GM12878 (cell line): ENCODE data around the gene RAP2B.

Experiments
- CEBPB ChIP-seq, 2 experiments: fragments of 150-350 bp in 1 of 2; IDR thresholded peaks; 2 replicates each; pipeline ENCODE4 v1.6.1; 2012 to 2014; ENCODE audit warnings: low read depth in 2 of 2, low read length in 2 of 2, borderline replicate concordance in 1 of 2, inconsistent platforms in 1 of 2
- CHD2 ChIP-seq: IDR thresholded peaks from 2 replicates; pipeline ENCODE4 v1.6.1; 2011; ENCODE audit warnings: low read depth, low read length, improper control_type of control experiment, borderline replicate concordance
- FOS ChIP-seq: IDR thresholded peaks from 3 replicates; pipeline ENCODE4 v1.6.1; 2011; ENCODE audit warnings: borderline replicate concordance; ENCODE audit not compliant: insufficient read length; ENCODE audit errors: extremely low read depth
- JUNB ChIP-seq: IDR thresholded peaks from 2 replicates; pipeline ENCODE4 v1.6.1; 2016; ENCODE audit warnings: antibody characterized with exemption, mild to moderate bottlenecking
- POLR2A ChIP-seq: IDR thresholded peaks from 2 replicates; pipeline ENCODE4 v1.6.1; 2011; ENCODE audit warnings: low read depth, mild to moderate bottlenecking, low read length
- RCOR1 ChIP-seq: conservative IDR thresholded peaks from 2 replicates; pipeline ENCODE4 v1.6.1; 2012; ENCODE audit warnings: low read depth, low read length, improper control_type of control experiment
- STAT1 ChIP-seq: fragments of 450-650 bp; conservative IDR thresholded peaks from 2 replicates; pipeline ENCODE4 v1.6.1; 2014; ENCODE audit warnings: antibody characterized with exemption, mild to moderate bottlenecking
- TAF1 ChIP-seq: IDR thresholded peaks from 2 replicates; pipeline ENCODE4 v1.6.1; 2011; ENCODE audit warnings: mild to moderate bottlenecking, low read depth, low read length, borderline replicate concordance
- TCF7 ChIP-seq: IDR thresholded peaks from 2 replicates; pipeline ENCODE4 v1.6.1; 2014; ENCODE audit warnings: antibody characterized with exemption, borderline replicate concordance
- ZNF384 ChIP-seq: IDR thresholded peaks from 2 replicates; pipeline ENCODE4 v1.6.1; 2012; ENCODE audit warnings: low read depth, mild to moderate bottlenecking, low read length, improper control_type of control experiment, borderline replicate concordance
- TF ChIP-seq, protein P1 (sequence below), 3 experiments: IDR thresholded peaks in 2 of 3; conservative IDR thresholded peaks in 1 of 3; 2 replicates each; pipeline ENCODE4 v1.5.1; 2011; ENCODE audit warnings: low read depth in 3 of 3, low read length in 3 of 3, mild to moderate bottlenecking in 3 of 3, control low read depth in 2 of 3, moderate library complexity in 2 of 3, inconsistent platforms in 1 of 3, mixed read lengths in 1 of 3; ENCODE audit not compliant: control insufficient read depth in 2 of 3, insufficient read depth in 1 of 3; ENCODE audit errors: extremely low read depth in 1 of 3
- TF ChIP-seq, protein P2 (sequence below): IDR thresholded peaks from 2 replicates; pipeline ENCODE4 v1.6.1; 2011; ENCODE audit warnings: borderline replicate concordance, low read depth, mild to moderate bottlenecking, moderate library complexity, mixed read lengths, low read length; ENCODE audit not compliant: insufficient read depth; ENCODE audit errors: extremely low read length
- TF ChIP-seq, protein P3 (sequence below): fragments of 450-650 bp; IDR thresholded peaks from 2 replicates; pipeline ENCODE4 v1.6.1; 2017; ENCODE audit warnings: mild to moderate bottlenecking, moderate library complexity

DNA sequence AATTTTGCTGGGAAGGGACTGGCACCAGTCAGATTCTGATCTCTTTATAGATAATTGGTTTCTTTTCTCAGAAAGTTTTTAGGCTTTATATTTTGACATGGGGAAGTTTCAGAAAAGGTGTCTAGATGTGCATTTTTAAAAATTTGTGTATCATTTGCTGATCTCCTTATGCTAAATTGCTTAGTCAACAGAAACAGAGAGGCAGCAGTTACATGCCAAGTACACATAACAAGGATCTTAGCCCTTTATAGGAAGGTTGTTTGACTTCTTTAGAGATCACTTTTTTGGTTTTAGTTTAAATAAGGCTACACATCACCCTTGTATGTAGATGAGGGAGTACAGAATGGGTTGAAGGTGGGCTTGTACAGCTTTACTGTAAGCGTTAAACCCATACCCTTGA, 53.5 kb downstream of the RAP2B start:
- TF ChIP-seq, protein P1, sequence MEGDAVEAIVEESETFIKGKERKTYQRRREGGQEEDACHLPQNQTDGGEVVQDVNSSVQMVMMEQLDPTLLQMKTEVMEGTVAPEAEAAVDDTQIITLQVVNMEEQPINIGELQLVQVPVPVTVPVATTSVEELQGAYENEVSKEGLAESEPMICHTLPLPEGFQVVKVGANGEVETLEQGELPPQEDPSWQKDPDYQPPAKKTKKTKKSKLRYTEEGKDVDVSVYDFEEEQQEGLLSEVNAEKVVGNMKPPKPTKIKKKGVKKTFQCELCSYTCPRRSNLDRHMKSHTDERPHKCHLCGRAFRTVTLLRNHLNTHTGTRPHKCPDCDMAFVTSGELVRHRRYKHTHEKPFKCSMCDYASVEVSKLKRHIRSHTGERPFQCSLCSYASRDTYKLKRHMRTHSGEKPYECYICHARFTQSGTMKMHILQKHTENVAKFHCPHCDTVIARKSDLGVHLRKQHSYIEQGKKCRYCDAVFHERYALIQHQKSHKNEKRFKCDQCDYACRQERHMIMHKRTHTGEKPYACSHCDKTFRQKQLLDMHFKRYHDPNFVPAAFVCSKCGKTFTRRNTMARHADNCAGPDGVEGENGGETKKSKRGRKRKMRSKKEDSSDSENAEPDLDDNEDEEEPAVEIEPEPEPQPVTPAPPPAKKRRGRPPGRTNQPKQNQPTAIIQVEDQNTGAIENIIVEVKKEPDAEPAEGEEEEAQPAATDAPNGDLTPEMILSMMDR (IDR thresholded peaks at IDR 0.05 in 2 of 3, conservative IDR thresholded peaks at IDR 0.05 in 1 of 3; ENCODE audit: control insufficient read depth in 2 of 3, extremely low read depth in 1 of 3, insufficient read depth in 1 of 3, low read depth in 3 of 3, low read length in 3 of 3): no peak
- TF ChIP-seq FOS (no peak), STAT1 (no peak), RCOR1 (no peak), CEBPB (IDR thresholded peaks at IDR 0.05; ENCODE audit: borderline replicate concordance in 1 of 2, low read depth in 2 of 2, low read length in 2 of 2) (no peak), TCF7 (no peak), POLR2A (no peak), CHD2 (no peak), ZNF384 (no peak), JUNB (no peak), TAF1 (no peak)
- TF ChIP-seq, protein P2, sequence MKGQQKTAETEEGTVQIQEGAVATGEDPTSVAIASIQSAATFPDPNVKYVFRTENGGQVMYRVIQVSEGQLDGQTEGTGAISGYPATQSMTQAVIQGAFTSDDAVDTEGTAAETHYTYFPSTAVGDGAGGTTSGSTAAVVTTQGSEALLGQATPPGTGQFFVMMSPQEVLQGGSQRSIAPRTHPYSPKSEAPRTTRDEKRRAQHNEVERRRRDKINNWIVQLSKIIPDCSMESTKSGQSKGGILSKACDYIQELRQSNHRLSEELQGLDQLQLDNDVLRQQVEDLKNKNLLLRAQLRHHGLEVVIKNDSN: no peak
- TF ChIP-seq, protein P3, sequence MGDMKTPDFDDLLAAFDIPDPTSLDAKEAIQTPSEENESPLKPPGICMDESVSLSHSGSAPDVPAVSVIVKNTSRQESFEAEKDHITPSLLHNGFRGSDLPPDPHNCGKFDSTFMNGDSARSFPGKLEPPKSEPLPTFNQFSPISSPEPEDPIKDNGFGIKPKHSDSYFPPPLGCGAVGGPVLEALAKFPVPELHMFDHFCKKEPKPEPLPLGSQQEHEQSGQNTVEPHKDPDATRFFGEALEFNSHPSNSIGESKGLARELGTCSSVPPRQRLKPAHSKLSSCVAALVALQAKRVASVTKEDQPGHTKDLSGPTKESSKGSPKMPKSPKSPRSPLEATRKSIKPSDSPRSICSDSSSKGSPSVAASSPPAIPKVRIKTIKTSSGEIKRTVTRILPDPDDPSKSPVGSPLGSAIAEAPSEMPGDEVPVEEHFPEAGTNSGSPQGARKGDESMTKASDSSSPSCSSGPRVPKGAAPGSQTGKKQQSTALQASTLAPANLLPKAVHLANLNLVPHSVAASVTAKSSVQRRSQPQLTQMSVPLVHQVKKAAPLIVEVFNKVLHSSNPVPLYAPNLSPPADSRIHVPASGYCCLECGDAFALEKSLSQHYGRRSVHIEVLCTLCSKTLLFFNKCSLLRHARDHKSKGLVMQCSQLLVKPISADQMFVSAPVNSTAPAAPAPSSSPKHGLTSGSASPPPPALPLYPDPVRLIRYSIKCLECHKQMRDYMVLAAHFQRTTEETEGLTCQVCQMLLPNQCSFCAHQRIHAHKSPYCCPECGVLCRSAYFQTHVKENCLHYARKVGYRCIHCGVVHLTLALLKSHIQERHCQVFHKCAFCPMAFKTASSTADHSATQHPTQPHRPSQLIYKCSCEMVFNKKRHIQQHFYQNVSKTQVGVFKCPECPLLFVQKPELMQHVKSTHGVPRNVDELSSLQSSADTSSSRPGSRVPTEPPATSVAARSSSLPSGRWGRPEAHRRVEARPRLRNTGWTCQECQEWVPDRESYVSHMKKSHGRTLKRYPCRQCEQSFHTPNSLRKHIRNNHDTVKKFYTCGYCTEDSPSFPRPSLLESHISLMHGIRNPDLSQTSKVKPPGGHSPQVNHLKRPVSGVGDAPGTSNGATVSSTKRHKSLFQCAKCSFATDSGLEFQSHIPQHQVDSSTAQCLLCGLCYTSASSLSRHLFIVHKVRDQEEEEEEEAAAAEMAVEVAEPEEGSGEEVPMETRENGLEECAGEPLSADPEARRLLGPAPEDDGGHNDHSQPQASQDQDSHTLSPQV: no peak
